GM12873 (cell line): ENCODE results near the gene KRTAP5-8.

Experiments
- CTCF ChIP-seq: IDR thresholded peaks from 2 replicates; pipeline ENCODE4 v1.5.1; 2012; ENCODE audit warnings: low read depth, mild to moderate bottlenecking, moderate library complexity, low read length, control low read depth; ENCODE audit not compliant: insufficient read depth; ENCODE audit errors: missing control alignments

Gene KRTAP5-8

GRCh38 chr11:71542879-71543777, 5.3 kb downstream of the KRTAP5-8 start:
- TF ChIP-seq CTCF, result no peak

- TF ChIP-seq CTCF, result no peak
Measured at GRCh38 chr11:71543866-71544265, 6.0 kb downstream of the KRTAP5-8 start.

GRCh38 chr11:71544525-71545214, 6.8 kb downstream of the KRTAP5-8 start:
- TF ChIP-seq CTCF, result no peak

- TF ChIP-seq CTCF, result no peak
Measured at GRCh38 chr11:71545405-71545966, 7.7 kb downstream of the KRTAP5-8 start.

- no peak for TF ChIP-seq CTCF
Measured at GRCh38 chr11:71548120-71548519, 10.3 kb downstream of the KRTAP5-8 start, which contains the start of gene KRTAP5-9. Gene KRTAP5-9, plus strand, starts transcription at chr11:71548420. Its CDS starts 238 bp downstream, at chr11:71548658.

GRCh38 chr11:71548716-71549151, 10.9 kb downstream of the KRTAP5-8 start:
- no peak for TF ChIP-seq CTCF

- no peak for TF ChIP-seq CTCF
Measured at GRCh38 chr11:71551711-71552110, 13.9 kb downstream of the KRTAP5-8 start.
